ENCODE data around the gene PTGER4.

Gene PTGER4

GRCh38 chr5:40672425-40672824, 7.3 kb upstream of the PTGER4 start:
- no peak for DNase-seq

GRCh38 chr5:40674661-40675235, 5.0 kb upstream of the PTGER4 start:
- no peak for DNase-seq

- no peak for DNase-seq
Measured at GRCh38 chr5:40675396-40676133, 4.2 kb upstream of the PTGER4 start.

- DNase-seq, result peak; percentile 77
Measured at GRCh38 chr5:40676613-40677343, 2.9 kb upstream of the PTGER4 start.

GRCh38 chr5:40677456-40677855, 2.3 kb upstream of the PTGER4 start:
- no peak for DNase-seq

- DNase-seq, result no peak
Measured at GRCh38 chr5:40678026-40678425, 1.7 kb upstream of the PTGER4 start.

GRCh38 chr5:40678460-40679147, 1.1 kb upstream of the PTGER4 start:
- no peak for DNase-seq

GRCh38 chr5:40679148-40679912, 385 bp upstream of the PTGER4 start:
- peak; percentile 58 for DNase-seq

- DNase-seq, result no peak
Measured at GRCh38 chr5:40680741-40681362, 1.1 kb downstream of the PTGER4 start.

GRCh38 chr5:40681363-40682153, 1.8 kb downstream of the PTGER4 start:
- no peak for DNase-seq

GRCh38 chr5:40682154-40683017, 2.7 kb downstream of the PTGER4 start:
- no peak for DNase-seq

GRCh38 chr5:40683305-40683704, 3.6 kb downstream of the PTGER4 start:
- no peak for DNase-seq

- DNase-seq, result no peak
Measured at GRCh38 chr5:40685193-40685592, 5.5 kb downstream of the PTGER4 start.

- no peak for DNase-seq
Measured at GRCh38 chr5:40685976-40686486, 6.3 kb downstream of the PTGER4 start.

GRCh38 chr5:40687321-40687720, 7.6 kb downstream of the PTGER4 start:
- DNase-seq, result no peak

- peak; percentile 74 for DNase-seq
Measured at GRCh38 chr5:40688127-40688761, 8.5 kb downstream of the PTGER4 start.

- DNase-seq, result no peak
Measured at GRCh38 chr5:40688996-40689395, 9.3 kb downstream of the PTGER4 start.

GRCh38 chr5:40689438-40689837, 9.7 kb downstream of the PTGER4 start:
- DNase-seq, result peak; percentile 92

- no peak for DNase-seq
Measured at GRCh38 chr5:40690267-40690666, 10.6 kb downstream of the PTGER4 start.

GRCh38 chr5:40691894-40692293, 12.2 kb downstream of the PTGER4 start:
- DNase-seq, result no peak
